Vagina (tissue), 2 donors: ENCODE data around the gene C10orf71.

ENCODE experiments used
- CTCF ChIP-seq, 3 experiments: fragments of 450-650 bp in 2 of 3; fragments of 200-600 bp in 1 of 3; sonication (generic) in 1 of 3; IDR thresholded peaks; one replicate each; pipeline ENCODE4 v1.5.1; 2017 to 2019; ENCODE audit warnings: antibody characterized with exemption in 3 of 3, mild to moderate bottlenecking in 2 of 3, moderate library complexity in 2 of 3
- POLR2A ChIP-seq, 2 donors: fragments of 450-650 bp; IDR thresholded peaks; one replicate each; pipeline ENCODE4 v1.6.1; 2017; ENCODE audit warnings: antibody characterized with exemption in 2 of 2, mild to moderate bottlenecking in 2 of 2, moderate library complexity in 2 of 2

DNA sequence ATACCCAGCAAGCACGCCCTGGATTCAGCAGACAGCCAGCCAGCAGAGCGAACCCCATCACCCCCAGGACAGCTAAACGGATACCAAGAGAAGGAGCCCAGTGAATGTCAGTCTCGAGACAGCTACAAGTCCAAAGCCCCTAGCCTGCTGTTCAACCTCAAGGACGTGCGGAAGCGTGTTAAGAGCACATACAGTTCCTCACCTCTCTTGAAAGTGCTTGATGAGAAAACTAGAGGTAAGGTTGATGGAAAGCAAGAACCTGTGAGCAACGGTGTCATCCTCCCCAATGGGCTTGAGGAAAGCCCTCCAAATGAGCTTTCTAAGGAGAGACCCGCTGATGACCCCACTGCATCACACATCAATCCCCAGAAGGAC is 24.9 kb downstream of the C10orf71 start:
- TF ChIP-seq POLR2A (IDR thresholded peaks at IDR 0.05) = no peak
- no peak for TF ChIP-seq CTCF (IDR thresholded peaks at IDR 0.05)
